ENCODE results near the gene DTHD1.

DNA sequence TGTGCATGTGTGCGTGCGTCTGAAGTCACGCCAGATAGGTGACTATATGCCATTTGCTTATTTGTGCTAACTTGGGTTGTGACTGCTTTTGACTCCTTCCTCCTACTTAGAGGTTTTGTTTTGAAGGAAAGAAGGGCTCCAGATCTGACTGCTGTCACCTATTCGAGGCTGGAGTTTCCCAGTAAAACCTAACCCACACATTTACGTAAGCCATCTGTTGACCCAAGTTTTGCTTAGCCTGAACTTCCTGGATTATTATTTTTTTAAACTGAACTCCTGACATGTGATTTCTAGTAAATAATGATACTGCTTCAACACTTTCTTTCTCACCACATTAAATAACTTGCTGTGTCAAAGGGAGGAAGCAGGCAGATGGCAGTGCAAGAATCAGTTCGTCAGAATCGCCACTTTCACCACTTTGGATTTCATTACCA is 41.5 kb downstream of the DTHD1 start:
- TF ChIP-seq, protein P1, sequence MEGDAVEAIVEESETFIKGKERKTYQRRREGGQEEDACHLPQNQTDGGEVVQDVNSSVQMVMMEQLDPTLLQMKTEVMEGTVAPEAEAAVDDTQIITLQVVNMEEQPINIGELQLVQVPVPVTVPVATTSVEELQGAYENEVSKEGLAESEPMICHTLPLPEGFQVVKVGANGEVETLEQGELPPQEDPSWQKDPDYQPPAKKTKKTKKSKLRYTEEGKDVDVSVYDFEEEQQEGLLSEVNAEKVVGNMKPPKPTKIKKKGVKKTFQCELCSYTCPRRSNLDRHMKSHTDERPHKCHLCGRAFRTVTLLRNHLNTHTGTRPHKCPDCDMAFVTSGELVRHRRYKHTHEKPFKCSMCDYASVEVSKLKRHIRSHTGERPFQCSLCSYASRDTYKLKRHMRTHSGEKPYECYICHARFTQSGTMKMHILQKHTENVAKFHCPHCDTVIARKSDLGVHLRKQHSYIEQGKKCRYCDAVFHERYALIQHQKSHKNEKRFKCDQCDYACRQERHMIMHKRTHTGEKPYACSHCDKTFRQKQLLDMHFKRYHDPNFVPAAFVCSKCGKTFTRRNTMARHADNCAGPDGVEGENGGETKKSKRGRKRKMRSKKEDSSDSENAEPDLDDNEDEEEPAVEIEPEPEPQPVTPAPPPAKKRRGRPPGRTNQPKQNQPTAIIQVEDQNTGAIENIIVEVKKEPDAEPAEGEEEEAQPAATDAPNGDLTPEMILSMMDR (optimal IDR thresholded peaks at IDR 0.05 in 1 of 3, IDR thresholded peaks at IDR 0.05 in 1 of 3, conservative IDR thresholded peaks at IDR 0.05 in 1 of 3; ENCODE audit: extremely low read depth in 1 of 3, insufficient read depth in 2 of 3, low read length in 3 of 3) = no peak
- no peak for TF ChIP-seq EZH2 (IDR thresholded peaks at IDR 0.05; ENCODE audit: low read length)

Data from keratinocyte (primary cell).